ENCODE data around the gene FGFBP1.

FGFBP1 gene

DNA sequence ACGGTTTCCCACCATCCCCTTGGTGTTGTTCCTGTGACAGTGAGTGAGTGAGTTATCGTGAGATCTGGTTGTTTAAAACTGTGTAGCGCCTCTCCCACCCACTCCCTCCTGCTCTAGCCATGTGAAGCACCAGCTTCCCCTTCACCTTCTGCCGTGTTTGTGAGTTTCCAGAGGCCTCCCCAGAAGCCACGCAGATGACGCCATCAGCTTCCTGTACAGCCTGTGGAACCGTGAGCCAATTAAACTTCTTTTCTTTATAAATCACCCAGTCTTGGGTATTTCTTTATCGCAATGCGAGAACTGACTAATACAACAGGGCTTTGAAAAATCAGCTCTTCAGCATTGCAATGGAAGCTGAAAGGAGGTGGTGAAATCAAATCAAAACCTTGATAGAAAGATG is 50.0 kb downstream of the FGFBP1 start:
- no peak for DNase-seq (ENCODE audit: low read depth)
- H3K4me3 ChIP-seq (ENCODE audit: low read length), result no peak overlapping the region
- TF ChIP-seq CTCF (IDR thresholded peaks at IDR 0.05; ENCODE audit: insufficient read depth, low read depth, low read length, missing control alignments), result no peak

Data from epithelial cell of esophagus (primary cell).